GM18508 (cell line): ENCODE data around the gene EXOSC10.
"Not testable (repeated sequence)": the region's sequence is repeated elsewhere in the genome, so short reads cannot be mapped to it uniquely, and the experiment has no call there.

ENCODE experiments used
- ATAC-seq: cut with Tn5 transposase; IDR thresholded peaks from one replicate; pipeline ENCODE4 v1.9.1; 2021; ENCODE audit warnings: moderate number of reproducible peaks; ENCODE audit not compliant: insufficient read depth, unreplicated experiment

The EXOSC10 gene

GRCh38 chr1:11045428-11046269 is 54.0 kb downstream of the EXOSC10 start:
- no peak for ATAC-seq

GRCh38 chr1:11044849-11045427 is 54.7 kb downstream of the EXOSC10 start:
- ATAC-seq = no peak

GRCh38 chr1:11044086-11044848 is 55.4 kb downstream of the EXOSC10 start:
- no peak for ATAC-seq

GRCh38 chr1:11042995-11043874 is 56.4 kb downstream of the EXOSC10 start:
- no peak for ATAC-seq

GRCh38 chr1:11042065-11042464 is 57.6 kb downstream of the EXOSC10 start:
- no peak for ATAC-seq

- no peak for ATAC-seq
Observed at GRCh38 chr1:11041048-11041447, 58.6 kb downstream of the EXOSC10 start.

GRCh38 chr1:11040105-11040429 is 59.6 kb downstream of the EXOSC10 start:
- not testable (repeated sequence) for ATAC-seq

GRCh38 chr1:11039351-11040104 is 60.1 kb downstream of the EXOSC10 start:
- no peak for ATAC-seq

- no peak for ATAC-seq
Observed at GRCh38 chr1:11037740-11038182, 61.9 kb downstream of the EXOSC10 start.

- ATAC-seq = not testable (repeated sequence)
Observed at GRCh38 chr1:11037019-11037739, 62.5 kb downstream of the EXOSC10 start.

GRCh38 chr1:11031624-11032262 is 67.9 kb downstream of the EXOSC10 start:
- ATAC-seq = no peak

GRCh38 chr1:11030865-11031264 is 68.8 kb downstream of the EXOSC10 start:
- no peak for ATAC-seq

- no peak for ATAC-seq
Observed at GRCh38 chr1:11028018-11028417, 71.7 kb downstream of the EXOSC10 start.

GRCh38 chr1:11027316-11027715 is 72.4 kb downstream of the EXOSC10 start:
- no peak for ATAC-seq

GRCh38 chr1:11026903-11027302 is 72.8 kb downstream of the EXOSC10 start:
- ATAC-seq = no peak

GRCh38 chr1:11026052-11026451 is 73.6 kb downstream of the EXOSC10 start:
- ATAC-seq = no peak

GRCh38 chr1:11025618-11026017 is 74.1 kb downstream of the EXOSC10 start:
- no peak for ATAC-seq

GRCh38 chr1:11024874-11025203 is 74.8 kb downstream of the EXOSC10 start:
- no peak for ATAC-seq
